ENCODE results near the gene KANSL1.
"Not testable (repeated sequence)": the region's sequence is repeated elsewhere in the genome, so short reads cannot be mapped to it uniquely, and the experiment has no call there.

The KANSL1 gene

DNA sequence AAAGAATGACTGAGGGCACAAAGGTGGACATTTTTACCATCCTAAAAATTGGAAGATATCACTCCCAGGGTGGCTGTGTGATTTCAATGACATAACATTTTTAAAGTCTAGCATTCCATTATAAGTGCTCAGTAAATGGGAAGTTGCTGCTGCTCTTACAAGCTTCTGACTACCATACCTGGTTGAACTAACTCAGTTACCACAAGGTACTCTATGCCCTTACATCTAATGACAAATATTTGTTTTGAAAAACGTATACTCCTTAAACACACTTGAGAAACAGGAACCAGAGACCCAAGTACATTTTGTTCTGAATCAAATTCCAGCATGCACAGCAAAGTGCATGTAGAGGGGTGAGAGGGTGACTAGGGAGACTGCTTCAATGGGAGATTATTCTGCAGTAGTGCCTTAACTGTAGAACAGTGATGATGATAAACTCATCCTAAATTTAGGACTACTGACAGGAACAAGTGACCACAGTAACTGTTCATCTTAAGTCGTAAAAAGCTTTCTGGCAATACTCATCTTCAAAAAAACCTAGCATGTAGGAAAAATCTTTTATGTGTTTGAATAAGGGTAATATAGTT is 83.5 kb downstream of the KANSL1 start:
- no peak for DNase-seq (ENCODE audit: low read depth)

DNA sequence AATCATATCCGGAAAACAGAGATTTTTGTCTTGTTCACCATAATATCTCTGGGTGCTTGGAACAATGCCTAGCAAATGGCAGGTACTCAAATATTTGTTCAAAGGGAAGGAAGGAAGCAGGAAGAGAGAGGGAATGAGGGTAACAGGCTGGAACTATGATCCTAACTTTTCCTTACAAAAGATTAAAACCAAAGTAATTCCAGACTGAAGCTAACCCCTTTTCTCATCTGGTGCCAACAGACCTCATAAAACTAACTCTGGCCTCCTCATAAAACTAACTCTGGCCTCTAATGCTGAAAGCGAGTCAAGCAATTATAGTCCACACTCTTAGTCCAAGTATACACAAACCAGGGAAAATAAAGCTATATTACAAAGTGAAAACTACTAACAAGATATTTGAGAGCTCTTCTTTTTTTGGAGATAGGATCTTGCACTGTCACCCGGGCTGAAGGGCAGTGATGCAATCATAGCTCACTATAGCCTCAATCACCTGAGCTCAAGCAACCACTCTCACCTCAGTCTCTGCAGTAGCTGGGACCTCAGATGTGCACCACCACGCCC is 84.6 kb downstream of the KANSL1 start:
- no peak for DNase-seq (ENCODE audit: low read depth)

DNA sequence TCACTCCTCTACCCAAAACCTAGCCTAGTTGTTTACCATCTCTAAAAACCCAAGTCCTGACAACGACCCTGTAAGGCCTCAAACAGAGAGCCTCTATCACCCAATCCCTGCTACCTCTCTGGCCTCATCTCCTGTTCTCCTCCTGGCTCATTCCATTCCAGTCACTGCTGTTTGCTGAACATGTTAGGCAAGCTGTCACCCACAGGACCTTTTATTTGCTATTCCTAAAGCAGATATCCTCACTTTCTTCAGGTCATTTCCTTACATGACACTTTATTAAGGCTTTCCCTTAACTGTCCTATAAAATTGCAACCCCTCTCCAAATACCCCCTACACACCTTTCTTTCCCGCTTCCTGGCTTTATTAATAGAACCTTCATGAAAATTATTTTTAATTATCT is 85.1 kb downstream of the KANSL1 start:
- no peak for DNase-seq (ENCODE audit: low read depth)

DNA sequence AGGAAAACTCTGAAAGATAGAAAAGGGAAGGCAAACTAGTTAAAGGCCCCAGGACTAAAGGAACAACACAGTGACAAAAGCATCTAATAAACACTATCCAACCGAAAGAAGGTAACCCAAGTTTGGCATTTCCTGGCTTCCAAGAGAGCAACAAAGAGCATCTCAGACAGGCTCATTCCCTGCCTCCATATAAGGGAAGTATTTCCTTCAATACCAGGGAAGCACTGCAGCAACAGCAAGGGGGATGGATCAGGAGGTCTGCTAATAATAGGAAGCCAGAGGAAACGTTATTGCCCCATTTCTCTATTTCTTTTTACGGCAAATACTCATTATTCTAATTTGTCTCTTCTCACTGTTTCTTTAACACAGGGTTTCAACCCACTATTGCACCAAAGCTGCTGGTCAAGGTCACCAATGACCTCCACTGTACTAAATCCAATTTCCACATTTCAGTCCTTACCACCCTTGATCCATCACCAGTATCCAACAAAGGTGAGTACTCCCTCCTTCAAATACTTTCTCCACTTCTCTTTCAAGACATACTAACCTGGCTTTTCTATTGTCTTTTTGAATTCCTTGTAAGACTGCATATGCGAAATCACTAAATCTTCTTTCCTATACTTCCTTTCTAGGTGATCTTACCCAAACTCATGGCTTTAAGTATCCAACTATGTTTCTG is 86.1 kb downstream of the KANSL1 start:
- DNase-seq (ENCODE audit: low read depth): no peak

DNA sequence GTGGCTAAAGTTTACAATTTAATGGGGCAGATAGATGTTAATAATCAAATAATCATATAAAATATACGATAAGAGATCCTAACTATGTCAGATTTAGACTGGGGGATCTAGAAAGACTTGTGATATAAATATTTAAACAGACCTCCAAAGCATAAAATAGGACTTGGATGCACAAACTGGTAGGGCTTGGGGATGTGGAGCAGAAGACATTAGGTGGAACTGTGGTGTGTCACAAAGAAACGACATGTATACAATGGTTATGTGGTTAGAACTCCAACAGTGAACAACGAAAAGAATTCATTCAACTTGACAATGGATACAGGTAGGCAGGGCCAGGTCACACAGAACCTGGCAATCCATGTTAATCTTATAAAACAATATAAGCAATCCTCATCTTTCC is 90.4 kb downstream of the KANSL1 start:
- DNase-seq (ENCODE audit: low read depth): not testable (repeated sequence)

DNA sequence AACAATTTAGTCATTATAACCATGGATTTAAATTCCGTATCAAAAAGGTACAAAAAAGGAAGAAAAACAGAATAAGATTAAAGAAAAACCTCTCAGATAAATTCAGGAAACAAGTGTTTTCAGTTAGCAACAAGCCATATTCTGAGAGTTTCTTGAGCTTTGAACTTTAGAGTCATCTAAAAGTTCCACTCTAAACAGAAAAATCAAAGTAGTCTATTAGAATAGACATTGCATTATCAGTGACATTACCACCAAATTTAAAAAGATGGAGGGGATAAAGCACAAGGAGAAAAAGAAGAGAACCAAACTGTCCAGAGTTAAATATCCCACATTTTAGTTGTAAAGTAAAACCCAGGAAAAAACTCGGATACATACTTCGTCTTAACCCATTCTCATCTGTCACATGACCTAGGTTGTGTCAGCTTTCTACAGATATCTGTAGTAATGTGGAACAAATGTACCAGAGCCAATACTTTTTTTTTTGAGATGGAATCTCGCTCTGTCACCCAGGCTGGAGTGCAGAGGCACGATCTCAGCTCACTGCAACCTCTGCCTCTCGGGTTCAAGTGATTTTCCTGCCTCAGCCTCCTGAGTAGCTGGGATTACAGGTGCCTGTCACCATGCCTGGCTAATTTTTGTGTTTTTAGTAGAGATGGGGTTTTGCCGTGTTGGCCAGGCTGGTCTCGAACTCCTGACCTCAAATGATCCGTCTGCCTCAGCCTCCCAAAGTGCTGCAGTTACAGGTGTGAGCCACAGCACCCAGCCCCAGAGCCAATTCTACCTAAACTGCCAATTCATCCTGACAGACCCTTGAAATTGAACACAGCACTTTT is 91.2 kb downstream of the KANSL1 start:
- DNase-seq (ENCODE audit: low read depth): not testable (repeated sequence)

DNA sequence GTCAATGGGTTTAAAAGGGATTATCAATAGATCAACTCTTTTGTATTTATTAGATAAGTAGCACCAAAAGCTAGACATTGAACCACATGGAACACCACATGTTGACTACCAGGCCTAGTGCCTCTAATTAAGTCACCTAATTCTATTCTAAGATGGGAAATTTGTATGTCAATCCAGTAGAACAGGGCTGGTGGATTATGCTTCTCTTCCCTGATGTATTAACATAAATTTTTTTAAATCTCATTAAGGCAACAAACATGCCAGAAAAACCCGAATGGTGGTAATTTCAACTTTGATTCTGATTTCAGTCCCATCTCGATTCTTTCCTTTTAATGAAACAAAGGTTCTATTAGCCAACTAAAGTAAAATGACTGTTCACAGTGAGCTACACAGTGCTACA is 92.6 kb downstream of the KANSL1 start:
- no peak for DNase-seq (ENCODE audit: low read depth)

DNA sequence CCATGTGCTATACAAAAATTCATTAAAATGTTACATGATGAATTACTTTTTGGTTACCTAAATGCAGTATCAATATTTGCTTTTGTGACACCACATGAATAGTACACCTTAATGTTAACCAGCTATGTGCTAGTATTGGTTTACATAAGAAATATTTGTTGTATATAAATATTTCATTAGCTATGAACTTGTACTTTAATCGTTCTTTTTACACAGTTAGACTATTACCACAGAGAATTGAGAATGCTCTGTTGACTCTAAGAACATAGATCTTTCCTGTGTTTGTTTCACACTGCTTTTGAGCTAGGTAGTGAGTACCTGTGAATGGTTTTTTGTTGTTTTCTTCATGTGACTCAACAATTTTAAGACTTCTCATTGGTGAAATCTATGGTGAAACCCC is 93.4 kb downstream of the KANSL1 start:
- no peak for DNase-seq (ENCODE audit: low read depth)

DNA sequence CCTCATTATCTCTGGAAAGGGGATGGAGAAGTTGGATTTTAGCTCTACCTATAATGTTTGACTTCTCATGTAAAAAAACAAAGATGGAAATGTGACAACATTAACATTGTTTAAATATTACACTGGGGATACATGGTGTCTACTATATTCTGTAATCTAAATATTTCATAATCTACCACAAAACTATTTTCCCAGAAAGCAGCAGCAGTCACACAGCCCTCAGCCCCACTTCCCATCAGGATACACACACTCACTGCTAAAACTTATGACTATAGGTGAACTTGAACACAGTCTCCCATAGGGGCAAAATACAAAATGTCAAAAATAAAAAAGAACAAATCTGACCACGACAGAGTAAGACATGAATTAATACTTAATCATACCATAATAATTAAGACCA is 95.7 kb downstream of the KANSL1 start:
- no peak for DNase-seq (ENCODE audit: low read depth)

DNA sequence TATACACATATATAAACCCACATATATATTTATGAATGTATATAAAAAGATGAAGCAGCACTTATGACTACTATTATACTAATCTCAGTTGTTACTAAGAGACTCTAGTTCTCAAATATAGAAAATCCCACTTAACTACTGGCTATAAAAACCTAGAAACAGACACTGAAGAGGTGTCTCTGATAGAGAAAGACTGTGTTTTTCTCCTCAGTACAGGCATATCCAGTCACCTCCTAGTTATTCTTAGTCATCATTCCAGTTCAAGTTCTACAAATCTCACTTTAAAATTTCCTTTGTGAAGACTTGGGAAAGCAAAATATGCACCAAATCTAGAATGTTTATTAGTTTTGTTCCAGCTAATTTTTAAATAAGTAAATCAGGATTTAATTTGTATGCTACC is 100.2 kb downstream of the KANSL1 start:
- DNase-seq (ENCODE audit: low read depth): no peak

DNA sequence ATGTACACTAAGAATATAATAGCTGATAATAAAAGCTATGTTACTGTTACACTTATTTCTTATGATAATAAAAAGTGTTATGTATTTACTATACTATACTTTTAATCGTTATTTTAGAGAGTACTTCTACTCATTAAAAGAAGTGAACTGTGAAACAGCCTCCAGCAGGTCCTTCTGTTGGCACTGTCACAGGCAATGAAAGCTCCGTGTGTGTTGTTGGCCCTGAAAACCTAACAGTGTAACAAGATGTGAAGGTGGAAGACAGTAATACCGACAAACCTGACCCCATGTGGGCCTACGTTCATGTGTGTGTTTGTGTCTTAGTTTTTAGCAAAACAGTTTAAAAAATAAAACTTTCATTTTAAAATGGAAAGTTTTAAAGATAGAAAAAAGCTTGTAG is 102.4 kb downstream of the KANSL1 start:
- DNase-seq (ENCODE audit: low read depth): no peak

DNA sequence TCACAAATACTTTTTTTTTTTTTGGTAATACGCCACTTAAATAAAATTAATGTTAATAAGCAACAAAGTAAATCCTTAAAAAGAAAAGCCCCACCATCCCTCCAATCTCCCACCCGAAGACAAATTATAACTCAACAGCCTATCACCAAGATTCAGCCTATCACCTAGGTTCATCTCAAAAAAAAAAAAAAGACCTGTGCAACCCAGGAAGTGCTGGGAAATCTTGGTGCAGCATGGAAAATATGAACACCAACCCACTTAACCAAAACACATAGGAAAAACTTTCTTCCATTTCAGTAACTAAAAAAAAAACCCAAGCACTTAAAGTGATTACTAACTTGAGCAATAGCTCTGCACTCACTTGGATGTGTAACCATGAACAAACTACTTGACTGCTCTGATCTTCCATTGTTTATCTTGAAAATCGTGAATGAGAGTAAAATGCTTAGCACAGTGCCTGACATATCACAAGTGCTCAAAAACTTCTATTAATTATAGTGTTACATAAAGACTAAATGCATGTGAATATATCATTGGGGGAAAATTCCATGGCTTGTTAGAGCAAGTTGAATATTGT is 103.8 kb downstream of the KANSL1 start:
- no peak for DNase-seq (ENCODE audit: low read depth)

DNA sequence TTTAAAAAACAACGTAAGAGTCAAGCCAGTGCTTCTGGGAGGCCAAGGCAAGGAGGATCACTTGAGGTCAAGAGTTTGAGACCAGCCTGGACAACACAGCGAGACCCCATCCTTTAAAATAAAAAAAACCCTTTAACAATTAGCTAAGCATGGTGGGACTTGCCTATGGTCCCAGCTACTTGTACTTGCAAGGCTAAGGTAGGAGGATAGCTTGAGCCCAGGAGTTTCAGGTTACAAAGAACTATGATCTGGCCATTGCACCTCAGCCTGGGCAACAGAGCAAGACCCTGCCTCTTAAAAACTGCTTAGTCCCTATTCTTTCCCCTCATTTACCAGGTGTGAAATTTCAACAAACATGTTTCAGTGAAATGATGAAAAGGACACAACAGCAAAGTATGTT is 104.6 kb downstream of the KANSL1 start:
- DNase-seq (ENCODE audit: low read depth): no peak

DNA sequence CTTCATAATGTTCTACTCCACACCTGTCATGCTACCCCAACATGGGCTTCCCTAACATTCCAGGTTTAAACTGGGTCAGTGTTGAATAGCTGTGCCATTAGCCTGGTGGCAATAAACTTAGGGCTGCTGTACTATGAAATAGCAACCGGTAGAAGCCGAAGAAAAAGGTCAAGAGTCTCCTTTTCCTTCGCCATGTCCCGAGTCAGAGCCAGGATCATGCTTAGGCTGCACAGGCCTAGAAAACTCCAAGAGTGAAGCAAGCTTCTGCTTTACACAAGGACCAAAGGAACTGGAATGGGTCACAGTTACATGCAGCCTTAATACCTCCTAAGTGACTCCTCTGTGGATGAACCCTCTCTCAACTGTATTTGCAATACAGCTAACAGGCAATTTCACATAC is 105.4 kb downstream of the KANSL1 start:
- not testable (repeated sequence) for DNase-seq (ENCODE audit: low read depth)

DNA sequence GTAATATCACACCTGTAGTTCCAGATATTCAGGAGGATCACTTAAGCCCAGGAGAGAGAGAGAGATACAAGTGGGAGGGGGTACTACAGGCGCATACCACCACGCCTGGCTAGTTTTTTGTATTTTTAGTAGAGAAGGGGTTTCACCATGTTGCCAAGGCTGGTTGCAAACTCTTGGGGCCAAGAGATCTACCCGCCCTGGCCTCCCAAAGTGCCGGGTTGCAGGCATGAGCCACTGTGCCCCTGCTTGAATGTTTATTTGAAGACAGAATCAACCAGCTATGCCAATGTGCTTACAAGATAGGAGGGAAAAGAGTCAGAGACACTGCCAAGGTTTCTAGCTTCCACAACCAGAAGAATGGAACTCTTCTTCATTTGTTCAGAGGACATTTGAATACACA is 106.4 kb downstream of the KANSL1 start:
- no peak for DNase-seq (ENCODE audit: low read depth)

DNA sequence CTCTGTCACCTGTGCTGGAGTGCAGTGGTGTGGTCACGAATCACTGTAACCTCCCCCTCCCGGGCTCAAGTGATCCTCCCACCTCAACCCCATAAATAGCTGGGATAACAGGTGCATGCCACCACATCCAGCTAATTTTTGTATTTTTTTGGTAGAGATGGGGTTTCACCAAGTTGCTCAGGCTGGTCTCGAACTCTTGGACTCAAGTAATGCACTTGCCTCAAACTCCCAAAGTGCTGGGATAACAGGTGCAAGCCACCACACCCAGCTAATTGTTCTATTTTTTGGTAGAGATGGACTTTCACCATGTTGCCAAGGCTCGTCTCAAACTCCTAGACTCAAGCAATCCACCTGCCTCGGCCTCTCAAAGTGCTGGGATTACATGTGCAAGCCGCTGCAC is 107.7 kb downstream of the KANSL1 start:
- no peak for DNase-seq (ENCODE audit: low read depth)

DNA sequence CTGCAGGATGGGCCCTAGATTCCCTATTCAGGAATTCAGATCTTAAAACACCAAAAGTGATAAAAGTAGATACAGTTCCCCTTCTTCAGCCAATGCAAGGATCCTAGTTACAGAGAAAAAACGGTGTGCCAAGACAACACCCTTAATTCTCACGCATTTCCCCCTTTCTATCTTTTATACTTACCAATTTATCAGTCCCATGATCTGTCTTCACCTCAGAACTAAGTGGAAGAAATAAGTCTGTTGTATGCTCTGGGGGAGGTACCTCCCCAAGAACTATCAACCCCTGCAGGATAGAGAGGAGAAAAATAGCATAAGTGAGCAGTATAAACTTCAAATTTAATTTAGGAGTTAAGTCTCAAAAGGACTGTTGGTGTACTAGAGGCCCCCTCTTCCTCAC is 111.0 kb downstream of the KANSL1 start:
- no peak for DNase-seq (ENCODE audit: low read depth)

DNA sequence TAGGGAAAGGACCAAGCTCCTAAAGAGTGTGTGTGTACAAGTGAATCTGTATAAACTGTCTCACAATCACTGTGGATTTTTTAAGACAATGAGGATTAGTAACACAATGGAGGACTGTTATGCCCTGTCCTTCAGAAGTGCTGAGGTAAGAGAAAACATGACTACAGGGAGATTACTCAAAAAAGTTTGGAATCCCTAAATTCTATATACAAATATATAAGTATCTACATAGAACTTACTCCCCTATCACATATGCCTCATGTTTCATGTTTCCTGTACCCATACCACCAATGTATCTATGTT is 112.3 kb downstream of the KANSL1 start:
- no peak for DNase-seq (ENCODE audit: low read depth)

DNA sequence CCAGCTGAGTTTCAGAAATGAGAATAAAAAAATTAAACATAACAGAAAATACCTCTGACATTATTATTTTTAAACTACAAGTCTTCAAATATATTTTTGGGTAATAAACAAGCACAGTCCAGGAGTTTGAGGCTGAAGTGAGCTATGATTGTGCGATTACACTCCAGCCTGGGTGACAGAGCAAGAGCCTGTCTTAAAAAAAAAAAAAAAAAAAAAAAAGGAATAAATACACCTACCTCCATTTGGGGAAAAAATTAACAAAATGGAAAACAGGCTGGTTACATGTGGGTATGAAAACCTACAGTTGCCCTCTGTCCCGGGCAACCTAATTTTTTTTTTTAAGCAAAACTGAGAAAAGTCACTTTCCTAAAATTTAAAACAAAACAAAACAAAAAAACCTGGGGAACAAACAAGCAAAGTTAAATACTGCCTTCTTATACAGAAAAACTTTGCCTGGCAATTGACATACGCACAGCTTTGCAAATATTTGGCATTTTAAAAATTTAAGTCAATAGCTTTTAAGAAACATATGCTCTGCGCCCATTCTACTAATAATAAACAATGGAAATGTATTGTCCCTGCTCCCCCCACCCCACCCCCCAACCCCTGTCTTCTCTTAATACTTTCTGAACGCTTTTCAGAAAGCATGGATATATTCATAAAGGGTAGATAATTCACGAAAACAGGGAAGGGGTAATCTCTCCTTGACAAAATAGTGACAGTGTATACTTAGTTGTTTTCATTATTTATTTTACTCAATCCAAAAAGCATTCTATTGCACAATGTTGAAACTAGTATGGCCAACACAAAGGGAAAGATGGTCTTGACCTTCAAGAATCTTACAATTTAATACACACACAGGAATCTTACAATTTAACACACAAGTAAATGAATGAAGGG is 112.9 kb downstream of the KANSL1 start:
- no peak for DNase-seq (ENCODE audit: low read depth)

DNA sequence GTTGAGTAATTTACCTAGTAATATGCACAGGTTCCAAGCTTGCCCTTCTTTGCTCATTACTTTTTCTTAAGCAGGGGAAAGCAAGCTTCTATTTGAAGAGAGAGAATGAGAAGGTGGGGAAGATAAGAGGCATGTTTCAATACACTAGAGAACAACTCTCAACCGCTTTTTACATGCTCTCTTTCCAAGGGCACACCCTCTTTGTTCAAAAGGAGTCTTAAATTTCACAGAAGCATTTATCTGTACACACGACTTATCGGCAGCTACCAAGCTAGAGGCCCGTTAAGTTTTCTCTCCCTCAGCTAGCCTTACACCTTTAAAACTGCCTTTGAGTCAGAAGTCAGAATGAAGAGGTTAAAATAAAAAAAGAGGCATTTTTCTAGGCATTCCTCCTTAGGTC is 114.6 kb downstream of the KANSL1 start:
- no peak for DNase-seq (ENCODE audit: low read depth)

DNA sequence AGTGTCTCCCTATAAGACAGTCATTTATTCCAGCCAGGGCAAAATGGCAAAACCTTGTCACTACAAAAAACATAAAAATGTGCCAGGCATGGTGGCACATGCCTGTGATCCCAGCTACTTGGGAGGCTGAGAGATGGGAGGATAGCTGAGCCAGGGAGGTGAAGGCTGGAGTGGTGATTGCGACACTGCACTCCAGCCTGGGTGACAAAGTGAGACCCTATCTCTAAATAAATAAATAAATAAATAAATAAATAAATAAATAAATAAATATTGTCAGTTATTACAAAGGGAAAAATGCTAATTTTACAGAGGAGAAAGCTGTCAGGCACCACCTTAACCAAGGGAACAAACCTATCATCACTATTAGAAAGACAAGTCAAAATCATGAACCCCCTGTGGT is 118.7 kb downstream of the KANSL1 start:
- no peak for DNase-seq (ENCODE audit: low read depth)

DNA sequence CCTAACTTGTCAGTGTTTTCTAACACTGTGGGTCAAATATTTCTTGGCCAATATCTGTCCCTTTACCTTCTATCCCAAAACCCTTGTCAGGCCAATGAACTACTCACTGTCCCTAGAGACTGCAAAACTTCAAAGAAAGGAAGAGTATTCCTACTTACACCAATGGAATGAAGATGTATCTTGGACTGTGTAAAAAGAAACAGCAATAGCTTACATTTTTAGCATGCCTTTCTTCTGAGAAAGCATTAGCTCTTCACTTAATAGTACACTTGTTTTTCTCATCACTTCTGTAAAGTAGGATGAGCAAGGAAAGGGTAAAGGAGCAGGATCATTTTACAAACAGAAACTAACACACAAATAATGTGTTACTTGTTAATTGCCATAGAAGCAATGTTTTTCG is 120.2 kb downstream of the KANSL1 start:
- DNase-seq (ENCODE audit: low read depth): no peak

All from stimulated activated CD8-positive, alpha-beta memory T cell treated with anti-CD3 and anti-CD28 coated beads, Interleukin-15, amount 100 ng/mL, for 1 hour (primary cell).